Lung (tissue), 16 donors: ENCODE data around the gene SERTAD2. TPM values are rescaled to one million over a fixed set of nuclear protein-coding genes. Genes with fewer than 3 reads are reported as not detected.

Source experiments
- ATAC-seq: fragments of 200-7000 bp; cut with Tn5 transposase; one replicate; pipeline ENCODE4 v1.9.1; 2020; ENCODE audit warnings: moderate number of reproducible peaks; ENCODE audit not compliant: insufficient read depth, low FRiP score
- DNase-seq, 3 donors: peaks; one replicate each; pipeline ENCODE4 v3.0.0-alpha.2; 2013 to 2017
- H3K27ac ChIP-seq, 2 donors: one replicate each; pipeline ENCODE4 v1.5.1; 2013; ENCODE audit warnings: mild to moderate bottlenecking in 2 of 2, moderate library complexity in 2 of 2, control low read depth in 1 of 2, inconsistent platforms in 1 of 2, low read depth in 1 of 2, low read length in 1 of 2
- H3K27me3 ChIP-seq, 3 donors: one replicate each; pipeline ENCODE4 v1.5.1; 2013; ENCODE audit warnings: low read length in 2 of 3; ENCODE audit not compliant: control insufficient read depth in 3 of 3, insufficient read depth in 3 of 3
- H3K36me3 ChIP-seq, 4 donors: one replicate each; pipeline ENCODE4 v1.5.1; 2013; ENCODE audit warnings: low read length in 4 of 4, mild to moderate bottlenecking in 1 of 4, moderate library complexity in 1 of 4; ENCODE audit not compliant: control insufficient read depth in 4 of 4, insufficient read depth in 4 of 4
- H3K4me1 ChIP-seq, 5 donors: one replicate each; pipeline ENCODE4 v1.5.1; 2013; ENCODE audit warnings: low read length in 5 of 5, mild to moderate bottlenecking in 2 of 5, moderate library complexity in 1 of 5; ENCODE audit not compliant: control insufficient read depth in 5 of 5, insufficient read depth in 5 of 5
- H3K4me3 ChIP-seq: one replicate; pipeline ENCODE4 v1.5.1; 2013; ENCODE audit warnings: mild to moderate bottlenecking, control low read depth, moderate library complexity
- H3K9ac ChIP-seq, 2 donors: one replicate each; pipeline ENCODE4 v1.5.1; 2013; ENCODE audit warnings: low read length in 2 of 2, control low read depth in 1 of 2; ENCODE audit not compliant: insufficient read depth in 1 of 2
- H3K9me3 ChIP-seq, 4 donors: one replicate each; pipeline ENCODE4 v1.5.1; 2013; ENCODE audit warnings: low read length in 3 of 4, mild to moderate bottlenecking in 1 of 4, moderate library complexity in 1 of 4; ENCODE audit not compliant: control insufficient read depth in 4 of 4, insufficient read depth in 3 of 4
- CTCF ChIP-seq: IDR thresholded peaks from 2 replicates; pipeline ENCODE4 v1.5.1; 2012; ENCODE audit warnings: mild to moderate bottlenecking; ENCODE audit errors: control extremely low read depth, extremely low read depth
- WGBS, 2 donors: extraction: QIAGEN DNeasy Blood & Tissue Kit; methylation state at CpG; one replicate each; pipeline ENCODE4 v1.1.7; 2013; 5-methylcytosine and 5-hydroxymethylcytosine counted together
- long read RNA-seq, 5 donors: transcript quantifications; one replicate each; lab custom pipeline, GENCODE V29; 2026
- polyA plus RNA-seq, 2 donors: library from polyadenylated mRNA; stranded (reverse); fragments of 200-250 nt; gene quantifications; one replicate each; pipeline ENCODE4 v1.2.1, GENCODE V29; 2013
- total RNA-seq, 2 donors: library from RNA; depleted of rRNA in 1 of 2; stranded (reverse); fragments of >200 nt in 1 of 2; gene quantifications; one replicate each; pipeline ENCODE4 v1.2.1, GENCODE V29; 2014 to 2021
- donor health status: control.
- donor health status: control.
- donor health status: Bipolar disorder and iron deficiency.
- donor health status: healthy.
- donor health status: DM: yes; HTN: yes; CAD: no.

SERTAD2 gene
- total RNA-seq (10 to 100 TPM; 19.3 to 26.7 TPM), polyA plus RNA-seq (10 to 100 TPM in 1 of 2 donors, 1 to 10 TPM in 1; 7.9 to 11.6 TPM)
- long read RNA-seq, donor 1, full-length matches to known transcripts = 15 of 15 reads
- long read RNA-seq, donor 1, partial matches to known transcripts = 0 of 15 reads
- long read RNA-seq, donor 1, other reads (novel, unspliced or antisense) = 0 of 15 reads
- long read RNA-seq, donor 2, full-length matches to known transcripts = 10 of 10 reads
- long read RNA-seq, donor 2, partial matches to known transcripts = 0 of 10 reads
- long read RNA-seq, donor 2, other reads (novel, unspliced or antisense) = 0 of 10 reads
- long read RNA-seq, donor 3, full-length matches to known transcripts = 6 of 6 reads
- long read RNA-seq, donor 3, partial matches to known transcripts = 0 of 6 reads
- long read RNA-seq, donor 3, other reads (novel, unspliced or antisense) = 0 of 6 reads
- long read RNA-seq, donor 4, full-length matches to known transcripts = 6 of 6 reads
- long read RNA-seq, donor 4, partial matches to known transcripts = 0 of 6 reads
- long read RNA-seq, donor 4, other reads (novel, unspliced or antisense) = 0 of 6 reads
- long read RNA-seq, donor 5, full-length matches to known transcripts = 7 of 7 reads
- long read RNA-seq, donor 5, partial matches to known transcripts = 0 of 7 reads
- long read RNA-seq, donor 5, other reads (novel, unspliced or antisense) = 0 of 7 reads

- H3K27ac ChIP-seq = peak within 1 kb of the TSS; percentile 98 to 100
- TF ChIP-seq CTCF = no peak
- peak; percentile 89 for ATAC-seq
- H3K4me3 ChIP-seq = peak within 1 kb of the TSS; percentile 85
- peak within 1 kb of the TSS; percentile 84 to 93 for H3K9ac ChIP-seq
- 0% methylated on average over 57 to 108 of the region's 109 CpGs for WGBS, 2 donors
- no peaks in the 10 kb centered on the region for H3K27me3 ChIP-seq
- H3K4me1 ChIP-seq = peaks cover 0 to 48% (median 3%) of the 10 kb centered on the region in 5 donors
- peak; percentile 92 to 95 (median 93) for DNase-seq
- H3K9me3 ChIP-seq = no peaks in the 10 kb centered on the region
- H3K36me3 ChIP-seq = no peaks in the 10 kb centered on the region
These were observed at the start of gene SERTAD2 for GRCh38 chr2:64653109-64654062. TSS of gene SERTAD2 (minus strand) at chr2:64653913. CDS start at chr2:64636871, 17,042 bp downstream.

GRCh38 chr2:64700133-64700809, 46.6 kb upstream of the SERTAD2 start:
- DNase-seq (no peak), ATAC-seq (no peak)
- no peak for TF ChIP-seq CTCF
- H3K36me3 ChIP-seq = no peaks in the 10 kb centered on the region
- no peaks in the 10 kb centered on the region for H3K27me3 ChIP-seq
- H3K4me3 ChIP-seq = no peak overlapping the region
- H3K9ac ChIP-seq = no peak overlapping the region
- H3K9me3 ChIP-seq = no peaks in the 10 kb centered on the region
- no peak overlapping the region for H3K27ac ChIP-seq
- 94 to 98% methylated on average over 5 of the region's 5 CpGs for WGBS, 2 donors
- no peaks in the 10 kb centered on the region for H3K4me1 ChIP-seq

- Histone ChIP-seq H3K4me1 (no peaks in the 10 kb centered on the region), H3K9ac (no peak overlapping the region), H3K4me3 (no peak overlapping the region), H3K27ac (no peak overlapping the region), H3K9me3 (no peaks in the 10 kb centered on the region), H3K27me3 (no peaks in the 10 kb centered on the region), H3K36me3 (no peaks in the 10 kb centered on the region)
- TF ChIP-seq CTCF = no peak
- no peak for ATAC-seq
- WGBS, 2 donors = 92 to 93% methylated on average over 8 of the region's 8 CpGs
- DNase-seq = no peak
These were observed 46.0 kb upstream of the SERTAD2 start for GRCh38 chr2:64699712-64700111.
